ENCODE results near the gene FAM81B.

The FAM81B gene

GRCh38 chr5:95403996-95404395 lies 12.8 kb downstream of the FAM81B start:
- no peak for DNase-seq (ENCODE audit: low spot score)

DNA sequence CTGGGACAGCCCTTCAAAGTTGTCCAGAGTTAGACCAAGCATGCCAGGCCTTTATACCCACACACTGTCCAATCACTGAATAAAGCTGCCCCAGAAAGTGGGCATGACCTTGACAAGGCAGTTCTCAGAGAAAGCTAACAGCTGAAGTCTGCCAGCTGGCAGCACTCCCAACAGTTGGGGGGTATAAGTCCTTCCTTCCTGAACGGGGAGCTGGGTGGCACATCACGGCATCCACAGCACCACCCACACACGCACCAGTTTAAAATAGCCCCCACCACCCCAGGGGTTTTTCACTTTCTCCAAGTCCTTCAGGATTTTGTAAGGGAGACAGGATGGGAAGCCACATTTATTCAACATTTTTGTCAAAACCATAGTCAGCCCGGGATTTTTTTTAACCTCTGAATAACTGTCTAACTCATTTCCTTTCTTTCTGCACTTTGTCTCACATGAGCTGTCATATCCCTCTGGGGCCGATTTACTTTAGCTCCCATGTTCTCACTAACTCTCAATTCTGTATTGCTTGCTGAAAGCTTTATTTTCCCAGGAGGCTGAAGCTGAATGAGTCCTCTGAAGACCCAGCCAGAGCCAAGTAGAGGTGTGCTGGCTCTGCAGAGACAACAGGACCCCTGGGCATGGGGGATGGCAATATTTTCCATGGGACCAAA lies 15.4 kb downstream of the FAM81B start:
- DNase-seq (ENCODE audit: low spot score) = no peak

- no peak for DNase-seq (ENCODE audit: low spot score)
These were observed 19.1 kb downstream of the FAM81B start for GRCh38 chr5:95410279-95410678.

DNA sequence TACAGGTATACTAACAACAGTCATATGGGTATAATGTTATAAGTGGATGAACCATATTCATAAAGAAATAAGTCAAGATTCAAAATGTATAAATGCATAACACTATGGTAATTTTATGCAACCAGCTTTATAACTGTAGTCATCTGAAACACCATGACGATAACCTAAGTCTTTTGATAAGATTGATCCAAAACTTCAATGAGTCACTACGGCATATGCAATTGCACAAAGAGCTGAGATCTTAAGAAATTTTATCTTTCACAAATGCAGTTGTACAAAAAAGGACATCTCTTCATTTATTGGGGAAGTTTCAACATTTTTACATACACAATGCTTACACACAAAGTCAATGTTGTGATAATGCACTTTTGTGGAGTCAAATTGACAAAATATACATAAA lies 20.3 kb downstream of the FAM81B start:
- DNase-seq (ENCODE audit: low spot score) = no peak

DNA sequence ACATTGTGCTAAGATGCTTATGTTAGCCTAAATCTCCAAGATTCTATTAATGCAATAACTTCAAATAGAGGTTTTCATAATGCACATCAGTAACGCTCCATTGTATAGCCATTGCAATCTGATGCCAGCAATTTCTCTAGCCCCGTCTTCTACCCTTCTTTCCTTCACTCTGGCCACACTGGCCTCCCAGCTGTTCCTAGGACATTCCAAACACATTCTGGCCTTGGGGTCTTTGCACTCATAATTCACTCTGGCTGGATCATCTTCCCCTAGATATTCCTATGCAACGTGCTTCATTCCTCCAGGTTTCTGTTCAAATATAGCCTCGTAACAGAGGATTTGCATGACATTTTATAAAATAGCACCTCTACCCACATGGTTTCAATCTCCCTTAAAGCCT lies 23.3 kb downstream of the FAM81B start:
- no peak for DNase-seq (ENCODE audit: low spot score)

DNA sequence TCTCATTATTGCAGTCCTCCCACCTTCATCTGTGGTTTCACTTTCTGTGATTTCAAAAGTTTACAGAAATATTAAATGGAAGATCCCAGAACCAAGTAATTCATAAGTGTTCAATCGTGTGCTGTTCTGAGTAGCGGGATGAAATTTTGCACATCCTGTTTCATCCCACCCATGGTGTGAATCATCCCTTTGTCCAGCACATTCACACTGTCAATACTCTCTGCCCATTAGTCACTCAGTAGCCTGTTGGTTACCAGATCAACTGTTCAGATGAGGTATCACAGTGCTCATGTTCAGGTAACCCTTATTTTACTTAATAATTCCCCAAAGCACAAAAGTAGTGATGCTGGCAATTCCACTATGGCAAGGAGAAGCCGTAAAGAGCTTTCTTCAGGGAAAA lies 26.8 kb downstream of the FAM81B start:
- DNase-seq (ENCODE audit: low spot score) = no peak

DNA sequence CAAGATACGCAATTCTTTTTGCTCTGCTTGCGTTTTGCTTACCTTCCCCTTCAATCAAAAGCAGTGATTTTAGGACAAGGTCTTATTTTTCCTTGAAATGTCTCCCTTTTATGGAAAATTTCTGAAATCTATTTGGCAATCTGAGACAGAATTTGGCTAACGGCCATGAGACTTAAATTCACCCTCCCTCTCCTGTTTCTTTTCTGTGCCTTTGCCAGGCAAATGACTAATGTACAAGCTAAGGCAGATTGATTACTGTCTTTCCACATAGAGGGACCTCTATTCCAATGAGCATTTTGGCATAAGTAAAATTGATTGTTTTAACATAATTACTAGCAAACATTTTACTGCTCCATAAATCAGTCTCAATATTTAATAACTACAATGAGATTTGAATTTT lies 31.7 kb downstream of the FAM81B start:
- no peak for DNase-seq (ENCODE audit: low spot score)

DNA sequence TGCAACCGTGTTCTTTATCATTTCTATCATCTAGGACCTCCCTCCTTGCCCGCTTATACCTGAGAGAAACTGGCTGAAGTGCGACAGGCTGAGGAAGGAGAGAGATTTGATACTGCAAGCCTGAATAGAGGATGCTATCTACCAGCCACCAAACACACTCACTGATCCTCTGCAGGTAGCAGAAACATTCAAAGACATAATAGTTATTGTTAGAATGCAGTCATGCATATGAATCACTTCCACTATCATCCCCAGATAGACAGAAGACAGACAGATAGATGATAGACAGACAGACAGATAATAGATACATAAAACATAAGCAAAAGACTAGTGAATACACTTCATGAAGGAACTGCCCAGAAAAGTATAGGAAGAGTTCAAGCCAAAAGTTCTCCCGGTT lies 32.9 kb downstream of the FAM81B start:
- DNase-seq (ENCODE audit: low spot score) = no peak

DNA sequence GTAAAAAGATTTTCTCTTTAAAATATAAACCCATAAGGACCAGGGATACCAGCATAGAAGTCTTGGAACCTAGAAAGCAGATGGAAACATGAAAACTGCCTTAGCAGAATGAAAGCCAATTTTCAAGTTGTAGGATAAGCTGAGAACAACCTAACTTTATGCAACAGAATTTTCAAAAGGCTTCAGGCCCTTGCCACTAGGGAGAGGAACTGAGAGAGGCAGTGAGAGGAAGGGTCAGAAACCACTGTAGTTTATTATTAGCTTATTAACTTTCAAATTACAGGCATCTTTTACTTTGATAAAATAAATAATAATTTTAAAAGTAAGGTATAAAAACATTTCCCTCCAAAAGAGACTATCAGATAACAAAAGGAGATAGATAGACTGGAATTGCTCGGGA lies 33.4 kb downstream of the FAM81B start:
- DNase-seq (ENCODE audit: low spot score) = no peak

DNA sequence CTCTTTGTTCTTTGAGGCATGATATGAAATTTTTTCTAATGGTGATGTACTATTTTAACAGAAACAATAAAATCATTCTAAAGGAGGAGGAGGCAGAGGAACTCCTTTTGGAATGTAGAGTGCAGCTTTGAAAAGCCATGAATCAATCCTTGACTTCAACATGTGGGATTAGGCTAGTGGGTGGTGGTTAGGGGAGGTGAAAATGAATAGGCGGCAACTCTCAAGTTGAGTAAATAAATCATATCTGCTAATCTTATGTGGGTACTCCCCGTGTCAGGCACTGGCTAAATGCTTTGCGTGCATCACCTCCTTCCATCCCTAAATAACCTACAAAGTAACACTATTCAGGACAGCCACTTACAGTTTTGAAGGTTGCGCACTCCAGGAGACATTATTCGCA lies 35.1 kb downstream of the FAM81B start:
- DNase-seq (ENCODE audit: low spot score) = no peak

DNA sequence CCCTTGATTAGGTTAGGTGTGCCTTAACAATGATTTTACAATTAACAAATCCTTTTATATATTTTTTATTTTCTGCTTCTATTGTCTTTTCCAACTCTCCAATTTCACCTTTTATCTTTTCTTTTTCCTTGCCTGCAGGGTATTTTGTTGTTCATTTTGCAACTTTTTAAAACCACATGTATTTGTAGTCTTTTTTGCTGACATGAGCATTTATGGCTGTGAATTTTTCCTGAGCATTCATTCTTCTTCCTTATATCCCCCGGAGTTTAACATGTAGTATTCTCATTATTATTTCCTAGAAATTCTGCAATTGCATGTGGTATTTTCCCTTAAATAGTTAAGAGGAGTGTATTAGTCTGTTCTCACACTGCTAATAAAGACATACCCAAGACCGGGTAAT lies 41.6 kb downstream of the FAM81B start:
- DNase-seq (ENCODE audit: low spot score) = no peak

DNA sequence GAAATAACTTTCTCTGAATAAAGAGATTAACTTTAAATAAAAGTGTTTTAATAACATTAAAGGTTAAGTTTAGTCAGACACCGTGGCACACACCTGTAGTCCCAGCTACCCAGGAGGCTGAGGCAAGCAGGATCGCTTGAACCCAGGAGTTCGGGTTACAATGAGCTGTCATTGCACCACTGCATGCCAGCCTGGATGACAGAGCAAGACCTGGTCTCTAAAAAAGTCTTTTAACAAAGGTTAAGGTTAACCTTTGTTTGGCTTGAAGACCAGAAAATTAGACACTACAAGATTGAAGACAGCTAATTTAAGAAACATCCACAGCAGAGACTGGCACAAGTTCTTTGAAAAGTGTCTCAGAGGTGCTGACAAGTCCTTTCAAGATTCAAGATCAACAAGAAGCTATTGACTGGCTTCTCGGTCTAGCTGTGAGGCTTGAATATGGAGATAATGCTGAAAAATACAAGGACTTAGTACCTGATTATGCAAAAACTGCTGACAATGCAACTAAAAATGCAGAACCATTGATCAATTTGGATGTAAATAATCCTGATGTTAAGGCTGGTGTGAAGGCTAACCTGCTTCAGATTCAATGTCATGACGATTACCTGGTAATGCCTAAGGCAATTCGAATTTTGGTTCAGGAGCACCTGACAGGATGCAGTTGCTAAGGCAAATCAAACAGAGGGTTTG lies 48.8 kb downstream of the FAM81B start:
- DNase-seq (ENCODE audit: low spot score) = no peak

- DNase-seq (ENCODE audit: low spot score) = no peak
These were observed 49.7 kb downstream of the FAM81B start for GRCh38 chr5:95440825-95441224.

DNA sequence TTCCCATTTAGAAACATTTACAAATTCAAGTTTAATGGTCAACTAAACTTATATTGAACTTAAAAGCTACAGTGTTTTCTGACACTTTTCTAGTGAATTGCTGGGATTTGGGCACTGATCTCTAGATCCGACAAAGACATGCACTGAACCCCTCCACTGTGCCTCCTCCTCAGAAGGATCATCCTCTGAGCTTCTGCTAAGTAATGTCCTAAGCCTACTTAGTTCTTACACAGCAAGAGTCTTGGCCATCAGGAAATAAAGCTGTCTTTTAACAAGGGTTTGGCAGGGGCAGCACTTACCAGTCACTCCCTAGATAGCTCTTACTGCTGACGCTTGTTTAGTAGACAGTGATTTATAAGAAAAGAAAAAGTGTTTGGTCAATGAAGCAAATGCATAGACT lies 50.5 kb downstream of the FAM81B start:
- DNase-seq (ENCODE audit: low spot score) = no peak

DNA sequence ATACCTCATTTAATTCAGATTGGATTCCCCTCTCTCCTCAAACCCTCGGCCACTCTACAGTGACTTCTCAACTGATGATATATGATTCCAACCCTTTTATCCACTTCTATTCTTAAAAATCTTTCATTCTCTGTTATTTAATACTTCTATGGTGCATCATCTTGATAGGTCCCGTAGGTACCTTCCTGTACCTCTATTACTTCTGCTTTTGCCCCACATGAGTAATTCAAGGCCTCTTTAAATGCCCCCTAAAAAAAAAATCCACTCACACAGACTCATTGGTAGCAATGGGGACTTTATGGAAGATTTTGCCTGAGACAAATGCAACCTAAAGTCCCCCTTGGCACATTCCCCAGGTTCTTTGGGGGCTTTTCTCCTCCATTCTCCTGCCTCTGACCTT lies 54.3 kb downstream of the FAM81B start:
- no peak for DNase-seq (ENCODE audit: low spot score)

GRCh38 chr5:95445995-95446394 lies 54.8 kb downstream of the FAM81B start:
- no peak for DNase-seq (ENCODE audit: low spot score)

DNA sequence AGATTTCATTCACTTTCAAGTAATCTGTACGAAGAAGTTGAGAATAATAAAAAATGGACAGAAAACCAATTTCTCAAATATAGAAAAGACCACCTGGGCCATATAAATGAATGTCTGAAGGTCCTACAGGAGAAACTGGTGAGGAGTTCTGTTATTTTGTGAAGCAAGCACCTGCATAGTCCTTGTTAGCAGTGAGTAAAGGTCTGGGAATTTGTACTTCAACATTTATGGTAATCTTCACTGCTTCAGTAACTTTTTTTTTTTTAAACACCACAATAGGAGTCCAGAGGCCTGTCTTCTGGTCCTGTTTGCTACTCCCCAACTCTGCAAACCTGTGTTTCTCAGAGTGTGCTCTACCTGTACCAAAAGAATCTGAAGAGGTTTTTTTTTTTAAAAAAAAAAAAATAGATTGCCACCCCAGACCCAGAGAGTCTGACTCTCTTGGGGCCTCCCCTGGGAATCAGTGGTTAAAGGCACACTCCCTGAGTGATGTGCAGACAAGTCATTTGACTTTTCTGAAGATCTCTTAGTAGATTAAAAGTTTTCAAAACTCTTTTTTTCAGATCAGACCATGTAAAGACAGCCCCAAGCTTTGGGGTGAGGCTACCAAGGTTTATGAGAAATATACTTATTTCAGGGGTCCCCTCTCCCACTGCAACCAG lies 55.5 kb downstream of the FAM81B start:
- no peak for DNase-seq (ENCODE audit: low spot score)

- no peak for DNase-seq (ENCODE audit: low spot score)
These were observed 56.8 kb downstream of the FAM81B start for GRCh38 chr5:95447961-95448360.

DNA sequence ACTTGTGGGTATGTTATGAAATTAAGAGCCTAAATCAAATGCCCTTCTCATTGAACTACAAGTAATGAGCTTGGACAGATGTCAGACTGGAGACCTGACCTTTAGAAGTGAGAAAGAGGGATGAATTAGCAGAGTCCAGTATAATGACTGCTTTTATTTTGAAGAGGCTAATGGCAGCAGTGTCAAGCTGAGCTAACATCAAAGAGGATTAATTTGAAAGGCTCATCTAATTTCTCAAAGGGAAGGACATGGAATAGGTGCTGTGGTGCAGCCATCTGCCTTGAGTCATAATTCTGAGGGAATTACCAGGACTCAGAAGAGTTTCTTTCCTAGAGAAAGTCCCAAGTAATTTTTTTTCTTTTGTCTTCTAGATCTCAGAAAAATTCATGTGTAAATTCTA lies 57.6 kb downstream of the FAM81B start:
- no peak for DNase-seq (ENCODE audit: low spot score)

DNA sequence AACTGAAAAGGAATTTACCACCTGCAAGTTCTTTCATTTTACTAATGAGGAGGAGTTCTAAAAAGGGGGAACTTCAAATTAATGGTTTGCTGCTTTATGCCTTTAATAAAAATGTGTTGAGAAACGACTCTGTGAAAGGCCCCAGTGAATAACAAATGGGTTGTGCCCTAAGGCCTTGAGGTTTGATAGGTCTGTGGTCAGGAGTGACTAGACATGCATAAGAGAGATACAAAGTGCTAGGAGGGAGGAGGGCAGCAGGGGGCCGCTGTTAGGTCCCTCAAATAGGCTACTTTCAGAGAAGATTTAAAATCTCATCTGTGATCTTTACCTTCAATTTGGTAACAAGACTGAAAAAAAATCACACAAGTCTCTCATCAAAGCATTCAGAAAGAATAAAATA lies 58.3 kb downstream of the FAM81B start:
- no peak for DNase-seq (ENCODE audit: low spot score)

- no peak for DNase-seq (ENCODE audit: low spot score)
These were observed 63.4 kb downstream of the FAM81B start for GRCh38 chr5:95454536-95454935.

DNA sequence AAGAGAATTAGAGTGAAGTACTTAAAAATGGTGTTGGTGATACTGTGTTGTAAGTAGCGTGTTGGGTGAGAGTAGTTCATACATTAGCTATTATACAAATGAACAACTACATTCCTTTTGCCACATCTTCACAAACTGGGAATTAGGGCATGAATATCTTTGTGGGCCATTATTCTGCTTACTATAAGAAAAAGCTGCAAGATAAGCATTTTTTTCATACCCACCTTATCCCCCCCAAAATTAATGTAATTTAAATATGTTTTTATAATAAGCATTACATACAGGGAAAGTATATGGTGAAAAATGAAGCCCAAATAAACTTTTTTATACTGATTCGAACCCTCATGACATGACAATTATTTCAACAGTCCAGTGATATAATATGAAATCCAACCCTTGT lies 69.5 kb downstream of the FAM81B start:
- no peak for DNase-seq (ENCODE audit: low spot score)

DNA sequence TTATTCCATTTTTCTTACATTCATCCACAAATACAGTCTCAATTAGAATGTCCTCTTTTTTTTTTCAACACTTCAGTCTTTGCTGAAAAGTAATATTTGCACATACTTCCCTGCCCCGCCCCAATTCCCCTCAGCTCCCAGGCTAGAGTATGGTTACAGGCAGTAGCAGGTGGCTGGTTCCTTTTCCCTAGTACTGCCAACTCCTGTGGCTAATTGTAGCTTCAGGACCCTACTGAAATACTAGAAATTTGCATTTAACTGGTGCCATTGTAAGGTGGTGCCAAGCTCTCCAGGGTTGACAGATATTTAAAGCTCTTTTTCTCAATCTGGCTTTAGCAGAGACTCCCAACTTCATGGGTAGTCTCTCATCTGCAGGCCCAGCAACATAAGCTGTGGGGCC lies 80.3 kb downstream of the FAM81B start:
- DNase-seq (ENCODE audit: low spot score) = no peak

DNA sequence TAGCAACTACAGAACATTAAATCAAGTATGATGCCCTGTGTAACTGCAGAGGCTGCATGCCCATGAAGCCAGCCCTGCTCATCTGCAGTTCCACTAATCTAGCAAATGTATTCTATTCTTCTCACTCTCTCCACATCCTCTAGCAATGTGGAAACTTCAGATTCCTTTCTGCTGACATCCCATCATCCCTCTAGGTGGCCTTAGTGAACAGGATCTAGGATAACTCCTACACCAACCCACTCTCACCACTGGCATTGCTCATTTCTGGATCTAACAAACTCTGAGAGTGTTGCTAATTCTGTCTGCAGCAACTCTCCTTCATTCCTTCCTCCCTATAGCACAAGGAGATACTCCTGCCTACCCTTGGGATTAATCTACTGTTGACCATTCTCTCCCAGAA lies 80.8 kb downstream of the FAM81B start:
- DNase-seq (ENCODE audit: low spot score) = no peak
